Adrenal gland (tissue), 5 donors: ENCODE results near the gene LHX6.

Experiments used
- POLR2A ChIP-seq, 2 donors: fragments of 450-650 bp; IDR thresholded peaks; one replicate each; pipeline ENCODE4 v1.6.1; 2017; ENCODE audit warnings: antibody characterized with exemption in 2 of 2, mild to moderate bottlenecking in 2 of 2, moderate library complexity in 1 of 2
- TF ChIP-seq, protein P1 (sequence below), 6 experiments: fragments of 450-650 bp in 4 of 6; fragments of 200-600 bp in 2 of 6; sonication (generic) in 1 of 6; IDR thresholded peaks; 1 replicate in 5 of 6; 2 replicates in 1 of 6; pipeline versions ENCODE4 v1.5.1 to v1.8.0; 2016 to 2021; ENCODE audit warnings: antibody characterized with exemption in 6 of 6, mild to moderate bottlenecking in 2 of 6, moderate library complexity in 1 of 6
- donor health status: DM: no; HTN: no; CAD: no.

DNA sequence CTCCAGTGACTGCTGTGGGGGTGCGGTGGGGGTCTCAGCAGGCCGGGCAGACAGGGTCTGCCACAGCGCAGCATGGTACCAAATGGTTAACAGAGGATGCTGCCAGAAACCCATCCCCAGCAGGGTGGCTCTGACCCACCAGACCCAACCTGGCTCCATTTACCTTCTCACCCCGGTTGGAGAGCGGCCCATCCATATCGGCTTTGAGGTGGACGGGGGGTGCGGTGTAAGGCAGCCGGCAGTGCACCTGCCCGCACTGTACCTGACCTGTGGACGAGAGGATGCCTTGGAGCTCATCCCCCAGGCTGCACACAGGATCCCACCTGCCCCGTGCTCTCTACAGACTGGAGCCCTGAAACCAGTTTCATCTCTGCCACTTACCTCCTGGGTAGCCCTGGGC lies 19.3 kb downstream of the LHX6 start:
- TF ChIP-seq, protein P1, sequence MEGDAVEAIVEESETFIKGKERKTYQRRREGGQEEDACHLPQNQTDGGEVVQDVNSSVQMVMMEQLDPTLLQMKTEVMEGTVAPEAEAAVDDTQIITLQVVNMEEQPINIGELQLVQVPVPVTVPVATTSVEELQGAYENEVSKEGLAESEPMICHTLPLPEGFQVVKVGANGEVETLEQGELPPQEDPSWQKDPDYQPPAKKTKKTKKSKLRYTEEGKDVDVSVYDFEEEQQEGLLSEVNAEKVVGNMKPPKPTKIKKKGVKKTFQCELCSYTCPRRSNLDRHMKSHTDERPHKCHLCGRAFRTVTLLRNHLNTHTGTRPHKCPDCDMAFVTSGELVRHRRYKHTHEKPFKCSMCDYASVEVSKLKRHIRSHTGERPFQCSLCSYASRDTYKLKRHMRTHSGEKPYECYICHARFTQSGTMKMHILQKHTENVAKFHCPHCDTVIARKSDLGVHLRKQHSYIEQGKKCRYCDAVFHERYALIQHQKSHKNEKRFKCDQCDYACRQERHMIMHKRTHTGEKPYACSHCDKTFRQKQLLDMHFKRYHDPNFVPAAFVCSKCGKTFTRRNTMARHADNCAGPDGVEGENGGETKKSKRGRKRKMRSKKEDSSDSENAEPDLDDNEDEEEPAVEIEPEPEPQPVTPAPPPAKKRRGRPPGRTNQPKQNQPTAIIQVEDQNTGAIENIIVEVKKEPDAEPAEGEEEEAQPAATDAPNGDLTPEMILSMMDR (IDR thresholded peaks at IDR 0.05): no peak
- no peak for TF ChIP-seq POLR2A (IDR thresholded peaks at IDR 0.05)
